ENCODE data around the gene TPCN1. TPM values are rescaled to one million over a fixed set of nuclear protein-coding genes. Genes with fewer than 3 reads are reported as not detected.

TPCN1 gene
- total RNA-seq, 1 donor from 2014 or later = 39.5 TPM

DNA sequence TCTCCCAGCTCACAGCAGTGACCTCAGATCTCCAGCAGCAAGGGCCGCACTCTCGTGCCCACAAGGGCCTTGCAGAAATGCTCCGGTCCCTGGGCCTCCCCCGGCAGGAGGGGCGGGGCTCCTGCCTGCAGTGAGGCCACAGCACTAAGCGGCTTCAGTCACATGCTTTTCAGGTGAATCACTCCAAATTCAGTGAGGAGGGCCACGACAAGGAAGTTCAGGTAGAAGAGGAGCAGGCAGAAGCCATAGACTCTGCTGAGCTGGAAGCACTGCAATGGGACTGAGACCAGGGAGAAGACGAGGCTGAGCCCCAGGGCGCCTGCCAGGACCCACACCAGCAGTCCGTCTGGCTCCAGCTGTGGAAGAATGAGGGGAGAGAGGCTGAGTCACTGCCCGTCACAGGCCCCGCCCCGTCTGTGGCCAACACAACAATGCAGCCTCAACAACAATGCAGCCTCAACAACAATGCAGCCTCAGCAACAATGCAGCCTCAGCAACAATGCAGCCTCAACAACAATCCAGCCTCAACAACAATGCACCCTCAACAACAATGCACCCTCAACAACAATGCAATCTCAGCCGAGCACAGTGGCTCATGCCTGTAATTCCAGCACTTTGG lies 78.5 kb downstream of the TPCN1 start:
- H3K4me1 ChIP-seq = peaks cover 30% of the 10 kb centered on the region
- DNase-seq (ENCODE audit: extremely low spot score in 2 of 2) = no peak
- peak overlapping the region; percentile 78 for H3K27ac ChIP-seq
- no peak for TF ChIP-seq CTCF (IDR thresholded peaks at IDR 0.05)
- no peak for TF ChIP-seq POLR2A (IDR thresholded peaks at IDR 0.05)
- peak in 1 of 2 donors; percentile 50 for TF ChIP-seq POLR2AphosphoS5 (IDR thresholded peaks at IDR 0.05; ENCODE audit: insufficient read depth in 1 of 2, low read depth in 1 of 2)
- H3K27me3 ChIP-seq = no peaks in the 10 kb centered on the region
- no peak overlapping the region for H3K4me3 ChIP-seq
- peaks cover 0 to 49% of the 10 kb centered on the region in 2 donors for H3K36me3 ChIP-seq
- no peaks in the 10 kb centered on the region for H3K9me3 ChIP-seq
- intact Hi-C loops (cut with DNase I) = loop anchor here (10.0 kb wide), 1 partner anchor 105 kb away; no protein-coding TSS in a partner anchor

GRCh38 chr12:113301811-113302210 lies 80.5 kb downstream of the TPCN1 start:
- H3K36me3 ChIP-seq = peaks cover 0 to 50% of the 10 kb centered on the region in 2 donors
- no peak overlapping the region for H3K4me3 ChIP-seq
- H3K9me3 ChIP-seq = no peaks in the 10 kb centered on the region
- H3K4me1 ChIP-seq = peaks cover 30% of the 10 kb centered on the region
- H3K27me3 ChIP-seq = no peaks in the 10 kb centered on the region
- intact Hi-C loops (cut with DNase I) = no loop called here
- no peak overlapping the region for H3K27ac ChIP-seq
- TF ChIP-seq POLR2A (IDR thresholded peaks at IDR 0.05) = no peak
- TF ChIP-seq CTCF (IDR thresholded peaks at IDR 0.05) = no peak
- TF ChIP-seq POLR2AphosphoS5 (IDR thresholded peaks at IDR 0.05; ENCODE audit: insufficient read depth in 1 of 2, low read depth in 1 of 2) = no peak
- DNase-seq (ENCODE audit: extremely low spot score in 2 of 2) = no peak

DNA sequence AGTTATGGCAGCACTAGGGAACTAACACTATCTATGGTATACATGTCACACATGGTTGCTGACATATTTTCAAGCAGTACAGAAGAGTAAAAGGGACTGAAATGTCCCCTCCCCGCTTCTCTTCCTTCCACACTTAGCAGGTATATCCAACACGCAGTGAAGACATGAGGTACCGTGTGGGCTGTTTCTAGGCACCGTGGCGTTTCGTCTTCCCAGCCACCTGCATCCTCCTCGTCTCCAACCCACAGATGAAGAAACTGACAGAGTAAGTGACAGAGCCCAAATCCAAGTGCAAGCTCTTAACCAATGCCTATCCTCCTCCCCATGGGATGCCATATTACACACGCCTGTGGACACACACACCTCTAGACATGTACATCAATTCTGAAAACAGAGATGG lies 81.2 kb downstream of the TPCN1 start:
- no peaks in the 10 kb centered on the region for H3K9me3 ChIP-seq
- H3K36me3 ChIP-seq = peaks cover 0 to 48% of the 10 kb centered on the region in 2 donors
- no peak overlapping the region for H3K27ac ChIP-seq
- peaks cover 28% of the 10 kb centered on the region for H3K4me1 ChIP-seq
- H3K27me3 ChIP-seq = no peaks in the 10 kb centered on the region
- intact Hi-C loops (cut with DNase I) = no loop called here
- H3K4me3 ChIP-seq = no peak overlapping the region
- DNase-seq (ENCODE audit: extremely low spot score in 2 of 2) = no peak
- TF ChIP-seq POLR2A (IDR thresholded peaks at IDR 0.05) (no peak), POLR2AphosphoS5 (IDR thresholded peaks at IDR 0.05; ENCODE audit: insufficient read depth in 1 of 2, low read depth in 1 of 2) (no peak), CTCF (IDR thresholded peaks at IDR 0.05) (no peak)

- intact Hi-C loops (cut with DNase I) = no loop called here
These were observed 81.8 kb downstream of the TPCN1 start for GRCh38 chr12:113302886-113303640.

More at GRCh38 chr12:113302886-113303640, 81.8 kb downstream of the TPCN1 start:
- H3K4me1 ChIP-seq = peaks cover 23% of the 10 kb centered on the region
- H3K9me3 ChIP-seq = no peaks in the 10 kb centered on the region
- H3K36me3 ChIP-seq = peaks cover 0 to 48% of the 10 kb centered on the region in 2 donors
- no peak overlapping the region for H3K27ac ChIP-seq
- no peak for TF ChIP-seq CTCF (IDR thresholded peaks at IDR 0.05)
- TF ChIP-seq POLR2AphosphoS5 (IDR thresholded peaks at IDR 0.05; ENCODE audit: insufficient read depth in 1 of 2, low read depth in 1 of 2) = no peak
- no peak for TF ChIP-seq POLR2A (IDR thresholded peaks at IDR 0.05)
- no peaks in the 10 kb centered on the region for H3K27me3 ChIP-seq
- no peak for DNase-seq (ENCODE audit: extremely low spot score in 2 of 2)
- H3K4me3 ChIP-seq = no peak overlapping the region
